Karpas-422 (cell line): ENCODE results near the gene ZNF837. TPM values are rescaled to one million over a fixed set of nuclear protein-coding genes. Genes with fewer than 3 reads are reported as not detected.

Source experiments
- DNase-seq: peaks from one replicate; pipeline ENCODE4 v3.0.0-alpha.2; 2015
- H2AFZ ChIP-seq: fragments of 200-600 bp; sonication (generic); 2 replicates; pipeline ENCODE4 v1.6.1; 2014; ENCODE audit warnings: antibody characterized with exemption, low read length, mixed read lengths
- H3K27ac ChIP-seq: fragments of 200-600 bp; sonication (generic); 2 replicates; pipeline ENCODE4 v1.5.1; 2014; ENCODE audit warnings: mild to moderate bottlenecking, low read length, moderate library complexity
- H3K27me3 ChIP-seq: fragments of 200-600 bp; sonication (generic); 2 replicates; pipeline ENCODE4 v1.6.1; 2014; ENCODE audit warnings: low read length, mixed read lengths
- H3K36me3 ChIP-seq: fragments of 200-600 bp; sonication (generic); 2 replicates; pipeline ENCODE4 v1.6.1; 2014; ENCODE audit warnings: low read length, mixed read lengths; ENCODE audit not compliant: insufficient read depth
- H3K4me1 ChIP-seq: fragments of 200-600 bp; sonication (generic); 2 replicates; pipeline ENCODE4 v1.6.1; 2014; ENCODE audit warnings: mild to moderate bottlenecking, low read length, mixed read lengths
- H3K4me2 ChIP-seq: fragments of 200-600 bp; sonication (generic); 2 replicates; pipeline ENCODE4 v1.6.1; 2014; ENCODE audit warnings: low read length, low read depth, mild to moderate bottlenecking; ENCODE audit not compliant: poor library complexity, severe bottlenecking
- H3K4me3 ChIP-seq: fragments of 200-600 bp; sonication (generic); 2 replicates; pipeline ENCODE4 v1.5.1; 2014; ENCODE audit warnings: mild to moderate bottlenecking, antibody characterized with exemption, low read length, mixed read lengths
- H3K79me2 ChIP-seq: fragments of 200-600 bp; sonication (generic); 2 replicates; pipeline ENCODE4 v1.6.1; 2014; ENCODE audit warnings: mild to moderate bottlenecking, low read length, mixed read lengths
- H3K9ac ChIP-seq: fragments of 200-600 bp; sonication (generic); 2 replicates; pipeline ENCODE4 v1.6.0; 2014; ENCODE audit warnings: low read length
- H3K9me2 ChIP-seq: fragments of 200-600 bp; sonication (generic), shearing (Covaris generic); replicated peaks from 2 replicates; pipeline ENCODE4 v1.6.0; 2014; ENCODE audit warnings: mild to moderate bottlenecking, low read length, moderate library complexity; ENCODE audit not compliant: insufficient read depth
- H3K9me3 ChIP-seq: fragments of 300-700, 200-600 bp; sonication (generic); 2 replicates; pipeline ENCODE4 v1.6.1; 2014; ENCODE audit warnings: low read length, mixed read lengths
- H4K20me1 ChIP-seq: fragments of 200-600 bp; sonication (generic); 2 replicates; pipeline ENCODE4 v1.6.1; 2014; ENCODE audit warnings: mild to moderate bottlenecking, antibody characterized with exemption, low read length, low read depth; ENCODE audit not compliant: insufficient read depth
- total RNA-seq: library from RNA; depleted of rRNA; stranded (reverse); fragments of >200 nt; shearing (Covaris generic); gene quantifications from 2 replicates; pipeline ENCODE4 v1.2.3, GENCODE V29; 2014; ENCODE audit warnings: low replicate concordance

Gene ZNF837
- total RNA-seq, 1 experiment from 2014 or later: 0.75 TPM

DNA sequence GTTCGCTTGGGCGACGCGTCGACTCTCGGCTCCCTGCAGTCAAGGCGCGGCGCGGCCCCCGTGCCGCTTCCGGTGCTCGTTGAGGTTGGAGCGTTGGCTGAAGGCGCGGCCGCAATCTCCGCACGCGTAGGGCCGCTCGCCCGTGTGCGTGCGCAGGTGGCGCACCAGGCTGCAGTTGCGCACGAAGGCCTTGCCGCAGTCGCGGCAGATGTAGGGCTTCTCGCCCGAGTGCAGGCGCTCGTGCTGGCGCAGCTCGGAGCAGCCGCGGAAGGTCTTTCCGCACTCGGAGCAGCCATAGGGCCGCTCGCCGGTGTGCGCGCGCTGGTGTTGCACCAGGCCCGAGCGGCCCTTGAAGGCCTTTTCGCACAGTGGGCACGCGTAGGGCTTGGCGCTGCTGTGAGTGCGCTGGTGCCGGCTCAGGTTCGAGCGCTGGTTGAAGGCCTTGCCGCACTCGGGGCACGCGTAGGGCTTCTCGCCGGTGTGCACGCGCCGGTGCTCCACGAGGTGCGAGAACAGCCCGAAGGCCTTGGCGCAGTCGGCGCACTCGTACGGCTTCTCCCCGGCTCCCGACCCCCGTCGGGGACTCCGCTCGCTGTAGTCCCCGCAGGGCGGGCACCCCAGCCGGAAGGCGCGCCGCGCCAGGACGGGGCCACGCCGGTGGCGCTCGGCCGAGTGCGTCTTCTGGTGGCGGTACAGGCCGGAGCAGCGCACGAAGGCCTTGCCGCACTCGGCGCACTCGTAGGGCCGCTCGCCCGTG is 13.0 kb downstream of the ZNF837 start:
- no peaks in the 10 kb centered on the region for H3K36me3 ChIP-seq
- no peak overlapping the region for H3K4me2 ChIP-seq
- H2AFZ ChIP-seq: no peak overlapping the region
- peaks cover 6% of the 10 kb centered on the region; the same call in 1 of the 2 replicates for H3K4me1 ChIP-seq
- no peaks in the 10 kb centered on the region for H3K27me3 ChIP-seq
- no peak for DNase-seq
- H3K27ac ChIP-seq: no peak overlapping the region
- no peaks in the 10 kb centered on the region for H3K9me3 ChIP-seq
- H3K9me2 ChIP-seq: no peaks in the 10 kb centered on the region
- no peaks in the 10 kb centered on the region for H4K20me1 ChIP-seq
- no peak overlapping the region for H3K9ac ChIP-seq
- no peaks in the 10 kb centered on the region for H3K79me2 ChIP-seq
- no peak overlapping the region for H3K4me3 ChIP-seq

DNA sequence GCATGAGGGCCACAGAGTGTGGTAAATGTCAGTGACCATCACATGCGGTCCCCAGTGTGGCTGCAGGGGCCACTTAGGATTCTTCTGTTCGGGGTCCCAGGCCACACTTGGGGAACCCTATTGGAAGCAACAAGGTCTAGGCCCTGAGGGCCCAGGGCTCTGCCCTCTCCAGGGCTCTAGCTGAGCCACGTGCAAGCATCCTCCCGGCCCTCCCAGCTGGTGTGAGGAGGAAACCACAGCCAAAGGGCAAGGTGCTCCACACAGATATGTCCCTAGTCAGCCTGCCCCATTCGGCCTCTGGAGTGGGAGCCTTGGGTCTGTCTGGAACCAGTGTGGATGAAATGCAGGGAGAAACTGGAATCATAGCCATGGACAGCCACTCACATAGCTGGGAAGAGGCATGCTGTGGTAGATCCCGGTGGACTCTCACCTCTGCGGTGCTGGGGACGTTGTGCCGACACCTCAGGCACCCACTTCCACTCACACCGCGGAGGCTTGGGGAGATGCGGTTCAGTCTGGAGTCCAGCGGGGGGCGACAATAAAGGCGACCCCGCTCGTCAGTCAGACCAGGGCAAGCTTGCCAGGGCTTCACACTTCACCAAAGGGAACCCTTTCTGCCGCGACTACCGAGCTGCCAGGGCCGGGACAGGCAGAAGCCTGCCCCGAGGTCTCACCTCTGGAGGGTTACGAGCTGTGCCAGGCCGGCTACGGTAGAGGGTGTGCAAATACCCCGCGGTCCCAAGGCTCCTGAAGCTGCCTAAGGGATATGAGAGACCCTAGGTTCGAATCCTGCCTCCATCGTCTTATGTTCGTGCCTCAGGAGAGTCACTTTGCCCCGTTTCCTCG is 14.0 kb downstream of the ZNF837 start:
- Histone ChIP-seq H3K79me2 (peaks cover 3% of the 10 kb centered on the region), H3K9ac (no peak overlapping the region), H4K20me1 (no peaks in the 10 kb centered on the region), H3K9me3 (no peaks in the 10 kb centered on the region), H3K4me1 (peaks cover 7% of the 10 kb centered on the region), H3K4me2 (no peak overlapping the region), H3K27me3 (no peaks in the 10 kb centered on the region), H2AFZ (no peak overlapping the region), H3K4me3 (no peak overlapping the region), H3K27ac (no peak overlapping the region), H3K9me2 (no peaks in the 10 kb centered on the region), H3K36me3 (no peaks in the 10 kb centered on the region)
- DNase-seq: no peak

DNA sequence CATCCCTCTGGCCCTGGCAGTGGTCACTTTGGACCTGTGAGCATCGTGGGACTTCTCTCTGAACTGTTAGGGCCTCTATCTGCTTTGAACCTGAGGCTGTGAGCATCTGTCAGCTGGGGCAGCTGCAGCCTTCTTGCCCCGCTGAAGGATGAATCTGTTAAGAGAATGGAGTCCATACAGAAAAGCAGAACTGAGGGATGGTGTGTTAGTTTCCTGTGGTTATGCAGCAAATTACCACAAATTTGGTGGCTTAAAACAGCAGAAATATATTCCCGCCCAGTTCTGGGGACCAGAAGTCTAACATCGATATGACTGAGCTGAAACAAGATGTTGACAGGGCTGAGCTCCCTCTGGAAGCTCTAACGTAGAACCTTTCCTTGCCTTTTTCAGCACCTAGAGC is 16.7 kb downstream of the ZNF837 start:
- H3K4me2 ChIP-seq: no peak overlapping the region
- H3K4me1 ChIP-seq: peaks cover 17% of the 10 kb centered on the region
- peaks cover 13% of the 10 kb centered on the region for H3K79me2 ChIP-seq
- H4K20me1 ChIP-seq: no peaks in the 10 kb centered on the region
- H3K9ac ChIP-seq: 0 out of 2 replicates have a peak overlapping the region, but pooled peaks have one; percentile 4
- no peak overlapping the region for H3K4me3 ChIP-seq
- H3K27me3 ChIP-seq: no peaks in the 10 kb centered on the region
- H2AFZ ChIP-seq: no peak overlapping the region
- no peak for DNase-seq
- no peaks in the 10 kb centered on the region for H3K9me2 ChIP-seq
- no peaks in the 10 kb centered on the region for H3K9me3 ChIP-seq
- H3K36me3 ChIP-seq: no peaks in the 10 kb centered on the region
- no peak overlapping the region for H3K27ac ChIP-seq

DNA sequence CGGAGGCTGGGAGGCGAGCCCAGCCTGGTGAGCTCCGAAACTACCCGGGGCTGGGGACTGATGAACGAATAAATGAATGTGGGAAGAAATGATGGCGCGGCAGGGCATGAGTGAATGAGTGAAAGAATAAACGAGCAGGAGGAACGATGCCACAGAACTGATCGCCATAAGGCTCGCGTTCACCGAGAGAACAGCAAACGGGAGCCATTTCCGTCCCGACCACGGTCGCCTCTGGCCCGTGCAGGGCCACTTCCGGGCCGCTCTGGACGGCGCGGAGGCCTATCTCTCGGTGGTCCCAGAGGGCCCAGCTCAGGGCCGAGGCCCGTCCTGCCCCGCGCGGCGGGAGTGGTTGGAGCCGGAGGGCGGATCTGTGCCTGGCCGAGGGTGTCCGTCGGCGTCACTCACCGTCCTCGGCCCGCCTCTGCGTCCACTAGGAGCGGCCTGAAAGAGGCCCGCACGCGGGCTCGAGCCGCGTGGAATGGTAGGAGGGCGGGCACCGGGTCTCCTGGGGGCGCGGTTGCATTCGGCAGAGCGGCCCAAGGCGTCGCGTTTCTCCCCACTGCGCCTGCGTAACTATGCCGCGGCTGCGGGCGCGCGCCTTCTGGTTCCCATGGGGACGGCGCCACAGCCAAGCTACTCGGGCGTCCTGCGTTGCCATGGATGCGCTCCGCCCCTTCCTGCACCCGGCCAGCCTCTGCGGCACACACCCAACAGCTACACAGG is 18.4 kb downstream of the ZNF837 start, which contains the start of gene ZNF497:
ZNF497 (minus strand) TSS at position 480 of the 723 bp plus-strand sequence. CDS start 5,116 bp downstream, outside the sequence.
- Histone ChIP-seq H3K4me1 (peaks cover 17% of the 10 kb centered on the region), H3K9ac (peak within 1 kb of the TSS; percentile 99), H3K79me2 (peaks cover 13% of the 10 kb centered on the region), H3K9me2 (no peaks in the 10 kb centered on the region), H3K36me3 (no peaks in the 10 kb centered on the region), H3K4me2 (peak within 1 kb of the TSS; percentile 98), H3K27ac (peak within 1 kb of the TSS; percentile 90), H4K20me1 (no peaks in the 10 kb centered on the region), H2AFZ (peak within 1 kb of the TSS; percentile 86; the same call in 1 of the 2 replicates), H3K27me3 (no peaks in the 10 kb centered on the region), H3K4me3 (peak within 1 kb of the TSS; percentile 96), H3K9me3 (no peaks in the 10 kb centered on the region)
- peak; percentile 100 for DNase-seq

DNA sequence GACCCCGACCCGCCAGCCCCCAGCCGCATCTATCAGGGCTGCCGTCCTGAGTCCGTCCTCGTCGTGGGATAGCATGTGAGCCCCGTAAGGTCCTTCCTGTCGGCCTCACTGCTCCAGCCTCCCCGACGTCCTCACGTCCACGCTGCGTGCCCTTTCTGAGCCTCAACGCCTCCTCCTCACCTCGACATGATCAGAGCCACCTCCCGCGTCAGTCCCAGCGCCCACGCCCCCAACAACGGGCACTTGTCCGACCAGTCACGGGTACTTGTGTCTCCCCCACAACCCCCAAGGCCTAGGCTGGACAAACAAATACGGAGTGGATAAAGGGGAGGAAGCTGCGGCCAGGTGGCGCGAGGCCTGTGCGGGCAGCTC is 18.9 kb downstream of the ZNF837 start:
- Histone ChIP-seq H4K20me1 (no peaks in the 10 kb centered on the region), H3K9me3 (no peaks in the 10 kb centered on the region), H3K27ac (peak overlapping the region; percentile 90), H3K36me3 (no peaks in the 10 kb centered on the region), H3K9me2 (no peaks in the 10 kb centered on the region), H3K27me3 (no peaks in the 10 kb centered on the region), H3K4me2 (peak overlapping the region; percentile 98), H3K9ac (peak overlapping the region; percentile 99), H3K79me2 (peaks cover 13% of the 10 kb centered on the region), H3K4me1 (peaks cover 17% of the 10 kb centered on the region), H2AFZ (peak overlapping the region; percentile 86; the same call in 1 of the 2 replicates), H3K4me3 (peak overlapping the region; percentile 96)
- peak; percentile 92 for DNase-seq

DNA sequence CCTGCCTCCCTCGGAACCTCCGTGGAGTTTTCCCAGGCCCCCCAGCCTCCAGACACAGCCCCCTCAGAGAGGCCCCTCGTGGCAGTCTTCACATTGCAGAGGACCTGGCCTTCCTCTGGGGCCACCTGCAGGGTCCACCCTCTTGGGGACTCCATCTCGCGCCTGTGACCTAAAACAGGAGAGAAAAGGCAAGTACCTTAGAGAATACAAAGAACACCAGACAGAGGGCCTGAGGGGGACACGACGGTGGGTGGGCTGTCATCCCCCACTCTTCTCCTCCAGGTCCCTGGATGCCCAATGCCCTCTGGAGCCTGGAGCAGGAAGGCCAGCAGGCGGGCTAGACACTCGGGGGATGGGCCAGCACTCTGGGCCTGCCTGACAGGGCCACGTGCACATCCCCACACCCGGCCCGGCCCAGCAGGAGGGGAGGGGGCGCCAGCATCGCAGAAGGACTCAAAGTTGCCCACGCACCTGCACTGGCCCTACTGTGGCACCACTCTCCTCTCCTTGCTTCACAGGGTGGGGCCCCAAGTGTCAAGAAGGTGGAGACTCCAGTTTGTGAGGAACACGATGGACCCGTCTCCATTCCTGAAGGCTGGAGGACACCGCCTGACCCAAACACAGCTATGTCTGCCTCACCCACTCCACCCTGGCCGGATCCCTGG is 23.2 kb downstream of the ZNF837 start:
- no peak overlapping the region for H3K4me2 ChIP-seq
- H3K27ac ChIP-seq: no peak overlapping the region
- no peak for DNase-seq
- H3K4me1 ChIP-seq: peaks cover 13% of the 10 kb centered on the region
- no peaks in the 10 kb centered on the region for H3K27me3 ChIP-seq
- no peaks in the 10 kb centered on the region for H4K20me1 ChIP-seq
- no peak overlapping the region for H3K4me3 ChIP-seq
- H3K79me2 ChIP-seq: peaks cover 13% of the 10 kb centered on the region
- H3K9me2 ChIP-seq: no peaks in the 10 kb centered on the region
- no peak overlapping the region for H3K9ac ChIP-seq
- no peaks in the 10 kb centered on the region for H3K9me3 ChIP-seq
- H3K36me3 ChIP-seq: no peaks in the 10 kb centered on the region
- H2AFZ ChIP-seq: no peak overlapping the region

DNA sequence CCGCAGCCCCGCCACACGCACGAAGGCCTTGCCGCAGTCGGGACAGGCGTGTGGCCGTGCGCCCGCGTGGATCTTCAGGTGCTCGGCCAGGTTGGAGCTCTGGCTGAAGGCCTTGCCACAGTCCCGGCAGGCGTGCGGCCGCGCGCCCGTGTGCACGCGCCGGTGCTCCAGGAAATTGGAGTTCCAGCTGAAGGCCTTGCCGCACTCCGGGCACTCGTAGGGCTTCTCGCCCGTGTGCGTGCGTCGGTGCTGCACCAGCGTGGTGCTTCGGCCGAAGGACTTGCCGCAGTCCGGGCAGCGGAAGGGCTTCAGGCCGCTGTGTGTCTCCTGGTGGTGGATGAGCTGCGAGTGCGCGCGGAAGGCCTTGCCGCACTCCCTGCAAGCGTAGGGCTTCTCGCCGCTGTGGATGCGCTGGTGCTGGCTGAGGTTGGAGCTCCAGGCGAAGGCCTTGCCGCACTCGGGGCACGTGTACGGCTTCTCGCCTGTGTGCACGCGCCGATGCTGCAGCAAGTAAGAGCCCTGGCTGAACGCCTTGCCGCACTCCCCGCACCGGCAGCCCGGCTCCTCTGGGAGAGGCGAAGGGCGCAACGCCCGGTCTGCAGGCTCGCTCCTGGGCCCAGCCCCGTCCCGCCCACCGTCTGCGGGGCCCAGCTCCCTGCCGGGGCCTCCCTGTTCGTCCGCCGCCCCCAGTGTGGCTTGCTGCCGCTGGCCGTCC is 23.9 kb downstream of the ZNF837 start:
- H3K27me3 ChIP-seq: no peaks in the 10 kb centered on the region

More for the DNA sequence above, 23.9 kb downstream of the ZNF837 start:
- Histone ChIP-seq H4K20me1 (no peaks in the 10 kb centered on the region), H3K9me3 (no peaks in the 10 kb centered on the region), H3K4me1 (peaks cover 11% of the 10 kb centered on the region), H3K4me3 (no peak overlapping the region), H3K9ac (no peak overlapping the region), H3K4me2 (no peak overlapping the region), H2AFZ (no peak overlapping the region), H3K36me3 (no peaks in the 10 kb centered on the region), H3K27ac (no peak overlapping the region), H3K9me2 (no peaks in the 10 kb centered on the region), H3K79me2 (peaks cover 11% of the 10 kb centered on the region)
- no peak for DNase-seq
